GM03348 (cell line): ENCODE measurements around the gene NDUFA12.
A peak's percentile ranks its signal among the peaks of the same experiment; 100 is the strongest.

Experiments used
- DNase-seq: peaks from one replicate; pipeline ENCODE4 v3.0.0; 2012; ENCODE audit warnings: low spot score

The NDUFA12 gene

GRCh38 chr12:94980577-94980976 lies 22.9 kb downstream of the NDUFA12 start:
- no peak for DNase-seq

DNA sequence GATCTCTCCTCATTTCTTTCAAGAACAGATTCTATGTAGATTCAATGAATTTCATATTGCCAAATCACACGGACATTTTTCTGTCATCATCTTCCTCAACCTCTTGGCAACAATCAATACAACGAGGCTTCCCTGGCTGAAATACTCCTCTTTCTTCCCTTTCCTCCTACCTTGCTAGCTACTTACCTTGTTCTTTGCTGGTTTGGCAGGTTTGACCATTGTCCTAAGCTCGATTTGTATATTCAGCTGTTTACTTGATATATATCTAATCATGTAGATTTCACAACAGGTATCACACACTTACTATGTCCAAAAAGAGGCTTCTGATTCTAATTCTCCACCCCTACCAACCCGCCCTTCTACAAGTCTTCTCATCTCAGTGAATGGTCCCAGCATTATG lies 23.6 kb downstream of the NDUFA12 start:
- no peak for DNase-seq

DNA sequence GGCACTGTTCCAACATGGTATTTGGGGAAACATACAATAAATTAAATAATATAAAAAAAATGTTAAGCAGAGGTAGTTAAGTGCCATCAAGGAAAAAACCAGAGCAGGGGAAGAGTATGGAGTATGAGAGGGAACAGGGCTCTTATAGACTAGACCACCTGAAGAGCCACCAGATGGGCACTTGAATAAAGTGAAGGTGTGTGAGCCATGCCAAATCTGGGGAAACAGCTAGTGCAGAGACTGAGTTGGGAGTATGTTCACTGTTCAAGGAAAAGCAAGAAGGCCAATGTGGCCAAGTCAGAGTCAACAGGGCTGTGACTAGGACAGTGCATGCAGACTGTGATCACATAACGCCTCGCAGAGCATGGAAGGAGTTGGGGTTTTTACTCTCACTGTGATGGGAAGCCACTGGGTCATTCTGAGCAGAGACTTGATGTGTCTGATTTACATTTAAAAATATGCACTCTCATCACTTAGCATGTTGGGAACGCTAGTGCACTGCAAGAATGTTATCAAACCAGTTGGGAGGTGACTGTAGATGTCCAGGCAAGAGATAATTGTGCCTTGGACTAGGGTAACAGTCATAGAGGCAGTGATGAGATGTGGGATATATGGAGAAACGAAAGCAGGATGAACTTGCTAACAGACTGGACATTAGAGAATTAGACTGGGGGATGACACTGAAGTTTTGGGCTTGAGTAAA lies 25.6 kb downstream of the NDUFA12 start:
- no peak for DNase-seq

- DNase-seq: no peak
Measured at GRCh38 chr12:94973221-94973620, 30.3 kb downstream of the NDUFA12 start.

DNA sequence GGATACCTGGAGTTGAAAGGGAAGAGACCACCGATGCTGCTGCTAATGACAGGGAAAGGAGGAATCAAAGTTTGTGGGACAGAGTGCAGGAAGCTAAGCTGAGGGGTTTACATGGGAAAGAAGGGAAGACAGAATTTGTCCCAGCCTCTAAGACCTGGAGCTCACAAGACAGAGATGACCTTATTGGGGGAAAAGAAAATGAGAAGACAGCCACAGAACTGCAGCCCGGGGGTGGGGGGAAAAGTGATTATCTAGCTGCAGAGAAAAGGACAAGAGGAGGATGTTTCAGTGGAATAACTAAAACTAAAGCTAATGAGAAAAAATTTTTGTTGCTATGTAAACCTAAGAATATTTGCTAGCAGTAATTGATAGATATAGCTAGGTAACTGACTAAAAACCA lies 30.7 kb downstream of the NDUFA12 start:
- DNase-seq: no peak

- no peak for DNase-seq
Measured at GRCh38 chr12:94971923-94972322, 31.6 kb downstream of the NDUFA12 start.

DNA sequence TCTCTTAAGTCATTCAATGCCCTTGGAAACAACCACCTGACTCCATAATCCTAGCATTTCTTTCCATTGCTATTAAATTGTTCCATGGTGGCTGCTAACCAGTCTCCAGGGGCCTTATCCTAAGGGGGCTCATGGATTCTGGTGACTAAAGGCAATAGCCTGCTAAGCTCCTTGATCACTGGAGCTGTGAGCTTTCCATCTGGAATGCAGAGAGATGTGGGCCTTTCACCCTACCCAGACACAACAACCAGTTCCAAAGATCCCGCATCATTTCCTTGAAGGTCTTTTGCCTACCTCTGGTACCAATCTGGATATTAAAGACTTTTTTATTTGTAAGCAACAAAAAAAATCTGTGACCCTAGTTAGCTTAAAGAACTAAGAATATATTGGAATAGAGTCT lies 32.9 kb downstream of the NDUFA12 start:
- no peak for DNase-seq

DNA sequence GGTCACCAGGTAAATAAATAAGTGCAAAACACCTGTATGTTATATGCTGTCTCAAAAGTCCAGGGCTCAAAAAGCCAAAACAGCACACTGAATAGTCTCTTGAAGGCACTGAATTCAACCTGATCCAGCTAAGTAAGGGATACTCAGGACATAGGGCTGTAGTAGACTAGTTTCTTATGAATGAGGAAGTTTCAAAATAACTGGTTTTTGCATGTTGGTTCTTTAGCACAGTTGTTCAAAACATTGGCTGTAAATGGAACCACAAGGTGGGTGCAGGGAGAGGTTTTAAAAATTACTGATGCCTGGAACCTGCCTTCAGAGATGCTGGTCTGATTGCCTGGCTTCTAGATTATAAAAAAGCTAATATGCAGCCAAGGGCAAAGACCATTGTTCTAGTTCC lies 34.1 kb downstream of the NDUFA12 start:
- no peak for DNase-seq

GRCh38 chr12:94965982-94966630 lies 37.4 kb downstream of the NDUFA12 start:
- DNase-seq: no peak

DNA sequence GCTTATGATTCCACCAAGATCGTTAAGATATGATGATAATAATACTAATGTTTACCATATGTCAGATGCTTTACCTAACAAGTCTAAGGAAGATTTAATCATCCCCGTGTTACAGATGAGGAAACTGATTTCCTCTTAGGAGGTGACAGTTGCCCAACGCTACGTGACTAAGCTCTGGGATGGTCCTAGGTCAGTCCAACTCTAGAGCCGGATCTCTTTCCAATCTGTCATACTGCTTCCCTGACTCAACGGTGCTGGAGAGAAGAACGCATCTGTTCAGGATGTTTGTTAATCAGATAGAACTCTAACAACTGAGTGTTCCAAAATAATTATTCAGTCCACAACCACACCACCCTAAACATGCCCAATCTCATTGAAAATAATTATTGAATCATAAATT lies 39.8 kb downstream of the NDUFA12 start:
- no peak for DNase-seq

GRCh38 chr12:94962670-94963069 lies 40.8 kb downstream of the NDUFA12 start:
- no peak for DNase-seq

DNA sequence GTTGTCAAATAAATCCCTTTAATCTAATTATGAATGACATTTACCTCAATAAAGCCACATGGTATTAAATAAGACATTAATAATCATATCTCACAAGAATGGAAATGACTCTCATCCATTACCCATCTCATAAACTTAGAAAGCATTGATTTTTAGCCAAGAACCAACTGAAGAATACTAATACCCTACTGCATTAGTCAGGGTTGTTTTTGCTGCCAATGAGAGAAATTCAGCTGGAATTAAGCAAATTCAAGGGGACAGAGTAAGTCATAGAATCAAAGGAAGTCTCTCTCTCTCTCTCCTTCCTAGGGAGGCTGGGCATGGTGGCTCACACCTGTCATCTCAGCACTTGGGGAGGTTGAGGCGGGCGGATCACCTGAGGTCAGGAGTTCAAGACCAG lies 41.6 kb downstream of the NDUFA12 start:
- DNase-seq: no peak

GRCh38 chr12:94961256-94961824 lies 42.2 kb downstream of the NDUFA12 start:
- DNase-seq: no peak

GRCh38 chr12:94957006-94957405 lies 46.5 kb downstream of the NDUFA12 start:
- DNase-seq: no peak

DNA sequence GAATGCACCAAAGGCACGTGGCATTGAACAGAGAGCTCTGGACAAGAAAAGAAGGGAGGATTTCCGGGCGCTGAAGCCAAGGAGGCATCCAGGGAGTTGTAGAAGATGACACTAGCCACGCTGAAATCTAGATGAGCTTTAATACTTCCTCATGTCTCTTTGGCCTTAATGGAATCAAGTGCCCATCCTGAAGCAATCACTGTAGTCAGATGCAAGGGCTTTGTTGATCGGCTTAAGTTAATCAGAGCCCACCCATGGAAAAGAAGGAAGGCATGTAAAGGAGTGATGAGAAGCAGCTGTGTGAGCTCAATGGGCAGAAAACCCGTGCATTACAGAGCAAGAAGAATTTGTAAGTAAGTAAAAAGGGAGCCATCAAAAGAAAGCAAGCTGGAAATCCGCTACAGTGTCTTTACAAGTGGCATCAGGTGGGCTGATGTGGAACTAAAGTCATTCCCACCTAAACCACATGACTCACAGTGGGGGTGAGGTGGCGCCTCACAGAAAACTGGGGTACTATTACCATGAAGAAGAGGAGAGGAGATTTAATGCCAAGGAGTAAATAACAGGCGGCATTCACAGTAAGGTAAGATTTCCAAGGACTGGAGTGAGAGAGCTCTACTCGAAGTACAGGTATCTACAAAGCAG lies 48.4 kb downstream of the NDUFA12 start:
- DNase-seq: no peak

DNA sequence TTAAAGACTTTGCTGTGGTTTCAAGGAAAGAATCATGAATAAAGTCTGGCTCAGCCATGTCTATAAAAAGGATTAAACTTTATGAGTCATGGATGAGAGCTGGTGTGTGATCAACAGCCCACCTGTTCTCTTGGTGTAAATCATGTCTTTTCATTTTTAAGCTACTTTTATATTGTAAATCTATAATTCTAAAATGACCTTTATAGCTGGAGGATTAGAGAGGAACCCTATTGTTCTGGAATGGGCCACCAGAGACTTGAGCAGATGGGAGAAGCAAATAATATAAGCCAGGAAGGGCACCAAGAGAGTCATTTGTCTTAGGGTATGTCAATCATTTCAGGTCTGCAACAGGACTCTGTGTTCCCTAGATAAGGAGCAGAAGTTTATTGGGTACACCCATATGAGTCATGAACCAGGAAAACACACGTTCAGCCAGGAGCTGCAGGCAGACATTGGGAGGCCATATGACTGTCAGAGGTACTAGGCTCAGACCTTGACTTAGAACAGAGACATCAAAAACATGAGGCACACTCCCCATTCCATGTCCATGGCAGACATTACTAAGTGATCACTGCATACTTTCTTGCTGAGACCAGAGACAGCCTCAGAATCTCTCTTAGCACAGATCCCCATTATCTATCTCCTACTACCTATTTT lies 49.3 kb downstream of the NDUFA12 start:
- no peak for DNase-seq

- no peak for DNase-seq
Measured at GRCh38 chr12:94952325-94952724, 51.2 kb downstream of the NDUFA12 start.

DNA sequence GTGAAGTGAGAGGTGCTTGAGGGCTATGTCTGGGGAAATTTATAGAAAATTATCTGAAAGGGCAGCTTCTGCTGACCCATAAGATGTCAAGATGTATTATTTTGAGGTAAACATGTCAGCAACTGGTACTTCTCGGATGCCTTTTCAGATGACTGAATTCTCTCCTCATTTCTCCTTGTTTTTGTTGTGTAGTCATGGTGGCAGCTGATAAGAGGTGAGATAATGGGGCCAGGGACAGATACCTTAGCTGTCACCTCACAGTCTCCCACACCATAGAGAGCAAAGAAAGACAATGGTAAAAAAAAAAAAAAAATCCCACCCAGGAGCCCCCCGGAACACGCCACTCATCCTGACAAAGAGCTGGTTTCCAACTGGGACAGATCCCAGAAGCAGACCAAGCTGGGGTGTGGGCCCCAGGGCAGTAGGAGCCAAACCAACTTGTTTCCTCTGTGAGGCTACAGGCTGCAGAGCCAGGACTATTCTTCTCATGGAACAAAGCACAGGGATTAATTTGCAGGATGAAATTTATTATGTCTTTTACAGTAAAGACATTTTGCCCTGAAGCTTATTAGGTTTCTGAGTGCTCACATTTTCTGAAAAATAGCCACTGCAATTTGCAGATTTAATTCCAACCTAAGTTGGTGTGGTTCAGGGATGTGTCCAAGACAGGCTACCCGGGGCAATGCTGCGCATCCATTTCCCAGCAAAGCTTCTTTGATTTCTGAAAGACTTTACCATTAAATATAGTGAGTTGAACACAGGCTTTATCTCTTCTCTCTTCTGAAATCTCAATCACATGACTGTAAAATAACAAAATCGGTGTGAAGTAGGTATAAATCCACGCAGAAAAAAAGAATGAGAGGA lies 52.2 kb downstream of the NDUFA12 start:
- no peak for DNase-seq

GRCh38 chr12:94948232-94948810 lies 55.2 kb downstream of the NDUFA12 start:
- DNase-seq: no peak

DNA sequence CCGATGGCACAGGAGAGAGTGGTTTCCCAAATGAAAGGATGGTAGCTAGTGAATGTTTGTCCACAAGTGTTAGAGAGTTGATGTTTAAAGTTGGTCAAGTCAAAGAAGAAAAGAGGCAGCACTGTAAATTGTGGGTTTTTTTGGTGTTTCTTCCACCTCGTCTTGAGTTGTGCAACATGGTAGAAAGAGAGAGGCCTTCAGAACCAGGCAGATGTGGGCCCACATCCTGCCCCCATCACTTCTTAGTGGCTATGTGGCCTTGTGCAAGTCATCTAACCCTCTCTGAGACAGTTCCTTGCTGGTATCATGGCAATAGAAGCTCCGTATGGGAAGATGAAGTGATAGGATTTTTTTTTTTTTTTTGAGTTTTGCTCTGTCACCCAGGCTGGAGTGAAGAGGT lies 60.8 kb downstream of the NDUFA12 start:
- no peak for DNase-seq

GRCh38 chr12:94941440-94941862 lies 62.0 kb downstream of the NDUFA12 start:
- DNase-seq: peak; percentile 80
